Body of pancreas (tissue), 4 donors: ENCODE results near the gene EME1. TPM values are rescaled to one million over a fixed set of nuclear protein-coding genes. Genes with fewer than 3 reads are reported as not detected.
A peak's percentile ranks its signal among the peaks of the same experiment; 100 is the strongest.

Experiments
- ATAC-seq: fragments of 150-250 bp; one replicate; pipeline ENCODE4 v1.9.1; 2016
- DNase-seq, 4 donors: peaks; one replicate each; pipeline ENCODE4 v3.0.0-alpha.2; 2019
- H3K27ac ChIP-seq, 4 donors: fragments of 200-600 bp; sonication (generic); 1 replicate in 3 of 4; 2 replicates in 1 of 4; pipeline versions ENCODE4 v1.5.1 to v1.6.1; 2016 to 2019; ENCODE audit warnings: mild to moderate bottlenecking in 1 of 4, mixed read lengths in 1 of 4, moderate library complexity in 1 of 4
- H3K27me3 ChIP-seq, 2 donors: fragments of 200-600 bp; sonication (generic); one replicate each; pipeline ENCODE4 v1.6.0; 2016; ENCODE audit warnings: mild to moderate bottlenecking in 1 of 2
- H3K36me3 ChIP-seq, 2 donors: fragments of 200-600 bp; sonication (generic); replicated peaks in 1 of 2; 2 replicates each; pipeline ENCODE4 v1.5.1; 2016; ENCODE audit warnings: low read depth in 2 of 2; ENCODE audit not compliant: insufficient read depth in 1 of 2
- H3K4me1 ChIP-seq: fragments of 200-600 bp; sonication (generic); one replicate; pipeline ENCODE4 v1.6.0; 2016
- H3K4me3 ChIP-seq, 2 donors: fragments of 200-600 bp; sonication (generic); 1 replicate in 1 of 2; 2 replicates in 1 of 2; pipeline ENCODE4 v1.5.1; 2016 to 2019
- H3K9me3 ChIP-seq, 3 donors: fragments of 200-600 bp; sonication (generic); 1 replicate in 2 of 3; 2 replicates in 1 of 3; pipeline ENCODE4 v1.5.1; 2016
- POLR2A ChIP-seq, 3 donors: fragments of 450-650 bp; IDR thresholded peaks; one replicate each; pipeline ENCODE4 v1.6.1; 2016; ENCODE audit warnings: antibody characterized with exemption in 3 of 3, mild to moderate bottlenecking in 2 of 3
- WGBS, 2 donors: methylation state at CpG; one replicate each; pipeline ENCODE4 v1.1.5; 2017; 5-methylcytosine and 5-hydroxymethylcytosine counted together
- intact Hi-C: fragments of 100-400 bp; cut with DNase I; formaldehyde crosslinking; loops from one replicate; pipeline ENCODE4 v1.15.1; 2023
- total RNA-seq, 2 donors: library from RNA; depleted of rRNA; stranded (reverse); fragments of >200 nt; gene quantifications; one replicate each; pipeline ENCODE4 v1.1.0, GENCODE V29; 2016
- TF ChIP-seq, protein P1 (sequence below), 7 experiments: fragments of 450-650 bp in 4 of 7; fragments of 200-600 bp in 3 of 7; sonication (generic) in 3 of 7; IDR thresholded peaks; one replicate each; pipeline ENCODE4 v1.5.1; 2016 to 2019; ENCODE audit warnings: antibody characterized with exemption in 7 of 7

Gene EME1
- total RNA-seq, 2 donors from 2014 or later, result not detected

DNA sequence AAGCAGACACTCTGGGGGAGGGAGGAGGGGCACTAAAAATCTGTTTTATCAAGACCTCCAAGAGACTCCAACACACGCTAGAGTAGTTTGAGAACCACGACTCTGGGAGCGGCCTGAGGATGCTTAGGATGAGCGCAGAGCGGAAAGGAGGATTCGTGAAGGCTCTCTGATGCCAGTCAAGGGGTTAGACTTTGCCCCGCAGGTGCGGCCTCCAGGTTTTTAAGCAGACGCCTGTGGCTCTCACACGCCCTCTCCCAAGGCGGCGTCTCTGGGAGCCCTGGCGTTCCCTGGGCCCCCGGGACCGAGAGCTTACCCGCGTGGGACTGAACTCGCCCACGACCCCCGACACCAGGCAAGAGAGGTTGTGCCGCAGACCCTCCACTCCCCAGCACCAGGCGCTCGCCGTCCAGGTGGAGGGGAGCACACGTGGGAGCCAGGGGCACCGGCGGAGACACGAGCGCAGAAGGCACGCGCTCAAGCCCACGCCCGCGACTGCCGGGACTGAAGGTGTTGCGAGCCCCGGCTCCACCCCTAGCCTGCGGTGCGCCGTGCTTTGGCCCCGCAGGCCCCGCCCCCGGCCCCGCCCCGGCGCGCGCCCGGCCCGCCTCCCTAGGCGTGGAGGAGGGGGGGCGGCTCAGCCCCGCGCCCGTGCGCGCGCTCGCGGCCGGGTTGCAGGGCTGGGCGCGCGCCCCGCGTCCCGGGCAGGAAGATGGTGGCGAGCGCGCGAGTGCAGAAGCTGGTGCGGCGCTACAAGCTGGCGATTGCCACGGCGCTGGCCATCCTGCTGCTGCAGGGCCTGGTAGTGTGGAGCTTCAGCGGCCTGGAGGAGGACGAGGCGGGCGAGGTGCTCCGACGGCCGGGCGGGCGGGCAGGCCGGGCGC lies 27.4 kb upstream of the EME1 start, which contains the start of gene XYLT2:
Gene XYLT2, plus strand, starts transcription at position 695 of the 881 bp plus-strand sequence. Its CDS starts 15 bp downstream, at position 710.
- H3K36me3 ChIP-seq, result no peaks in the 10 kb centered on the region
- H3K4me1 ChIP-seq, result peaks cover 20% of the 10 kb centered on the region
- peak within 1 kb of the TSS; percentile 51 to 71 for H3K4me3 ChIP-seq
- TF ChIP-seq, protein P1, sequence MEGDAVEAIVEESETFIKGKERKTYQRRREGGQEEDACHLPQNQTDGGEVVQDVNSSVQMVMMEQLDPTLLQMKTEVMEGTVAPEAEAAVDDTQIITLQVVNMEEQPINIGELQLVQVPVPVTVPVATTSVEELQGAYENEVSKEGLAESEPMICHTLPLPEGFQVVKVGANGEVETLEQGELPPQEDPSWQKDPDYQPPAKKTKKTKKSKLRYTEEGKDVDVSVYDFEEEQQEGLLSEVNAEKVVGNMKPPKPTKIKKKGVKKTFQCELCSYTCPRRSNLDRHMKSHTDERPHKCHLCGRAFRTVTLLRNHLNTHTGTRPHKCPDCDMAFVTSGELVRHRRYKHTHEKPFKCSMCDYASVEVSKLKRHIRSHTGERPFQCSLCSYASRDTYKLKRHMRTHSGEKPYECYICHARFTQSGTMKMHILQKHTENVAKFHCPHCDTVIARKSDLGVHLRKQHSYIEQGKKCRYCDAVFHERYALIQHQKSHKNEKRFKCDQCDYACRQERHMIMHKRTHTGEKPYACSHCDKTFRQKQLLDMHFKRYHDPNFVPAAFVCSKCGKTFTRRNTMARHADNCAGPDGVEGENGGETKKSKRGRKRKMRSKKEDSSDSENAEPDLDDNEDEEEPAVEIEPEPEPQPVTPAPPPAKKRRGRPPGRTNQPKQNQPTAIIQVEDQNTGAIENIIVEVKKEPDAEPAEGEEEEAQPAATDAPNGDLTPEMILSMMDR (IDR thresholded peaks at IDR 0.05), result peak in 1 of 7 experiments; percentile 5
- peak; percentile 39 to 62 (median 57) for TF ChIP-seq POLR2A (IDR thresholded peaks at IDR 0.05)
- WGBS, 2 donors, result 0 to 2% methylated on average over 2 to 74 of the region's 87 CpGs
- DNase-seq (peak; percentile 88 to 95 (median 90)), ATAC-seq (peak; percentile 95)
- H3K27me3 ChIP-seq, result no peaks in the 10 kb centered on the region
- peak within 1 kb of the TSS; percentile 24 to 69 (median 47) for H3K27ac ChIP-seq
- intact Hi-C loops, result no loop called here
- H3K9me3 ChIP-seq, result no peaks in the 10 kb centered on the region

DNA sequence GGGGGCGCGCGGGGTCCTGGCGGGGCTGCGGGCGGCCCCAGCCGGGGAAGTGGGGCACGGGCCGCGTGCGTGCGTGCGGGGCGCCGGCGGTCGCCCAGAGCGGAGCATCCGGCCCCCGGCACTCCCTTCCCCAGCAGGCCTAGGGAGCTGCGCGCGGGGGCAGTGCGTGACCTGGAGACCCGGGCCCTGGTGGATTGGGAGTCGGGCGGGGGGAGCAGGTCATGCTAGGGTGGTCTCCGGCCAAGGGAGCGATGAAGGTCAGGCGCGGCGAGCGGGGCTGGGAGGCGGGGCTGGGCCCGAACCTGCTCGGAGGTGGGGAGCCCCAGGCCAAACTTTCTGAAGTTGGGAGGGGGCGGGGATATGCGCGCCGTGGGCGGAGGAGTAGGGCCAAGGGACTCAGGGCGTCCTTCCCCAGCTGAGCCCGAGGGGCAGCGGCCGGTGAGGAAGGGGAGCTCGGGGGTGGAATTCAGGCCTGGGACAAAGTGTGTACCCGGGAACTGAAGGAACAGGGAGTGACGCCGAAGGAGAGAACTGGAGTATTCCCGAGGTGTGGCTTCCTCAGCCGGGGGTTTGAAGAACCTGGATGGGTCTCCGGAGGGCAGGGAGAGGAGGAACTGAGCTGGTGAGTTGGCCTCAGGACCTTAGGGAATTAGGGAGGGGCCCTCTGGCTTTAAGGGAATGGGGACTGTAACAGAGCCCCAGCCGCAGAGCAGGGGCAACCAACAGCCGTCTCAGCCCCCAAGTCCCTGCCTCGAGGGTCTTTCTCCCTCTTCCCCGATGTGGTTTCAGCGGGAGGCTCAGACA lies 26.5 kb upstream of the EME1 start:
- intact Hi-C loops, result no loop called here
- Histone ChIP-seq H3K36me3 (no peaks in the 10 kb centered on the region), H3K4me3 (peak overlapping the region; percentile 51 to 71), H3K9me3 (no peaks in the 10 kb centered on the region), H3K27me3 (no peaks in the 10 kb centered on the region), H3K4me1 (peaks cover 20% of the 10 kb centered on the region), H3K27ac (peak overlapping the region; percentile 24 to 69 (median 30))
- 0 to 2% methylated on average over 24 to 56 of the region's 57 CpGs for WGBS, 2 donors
- DNase-seq (peak; percentile 40 to 56 (median 46)), ATAC-seq (peak; percentile 42)
- no peak for TF ChIP-seq POLR2A (IDR thresholded peaks at IDR 0.05)
- TF ChIP-seq, protein P1 (IDR thresholded peaks at IDR 0.05), result no peak

DNA sequence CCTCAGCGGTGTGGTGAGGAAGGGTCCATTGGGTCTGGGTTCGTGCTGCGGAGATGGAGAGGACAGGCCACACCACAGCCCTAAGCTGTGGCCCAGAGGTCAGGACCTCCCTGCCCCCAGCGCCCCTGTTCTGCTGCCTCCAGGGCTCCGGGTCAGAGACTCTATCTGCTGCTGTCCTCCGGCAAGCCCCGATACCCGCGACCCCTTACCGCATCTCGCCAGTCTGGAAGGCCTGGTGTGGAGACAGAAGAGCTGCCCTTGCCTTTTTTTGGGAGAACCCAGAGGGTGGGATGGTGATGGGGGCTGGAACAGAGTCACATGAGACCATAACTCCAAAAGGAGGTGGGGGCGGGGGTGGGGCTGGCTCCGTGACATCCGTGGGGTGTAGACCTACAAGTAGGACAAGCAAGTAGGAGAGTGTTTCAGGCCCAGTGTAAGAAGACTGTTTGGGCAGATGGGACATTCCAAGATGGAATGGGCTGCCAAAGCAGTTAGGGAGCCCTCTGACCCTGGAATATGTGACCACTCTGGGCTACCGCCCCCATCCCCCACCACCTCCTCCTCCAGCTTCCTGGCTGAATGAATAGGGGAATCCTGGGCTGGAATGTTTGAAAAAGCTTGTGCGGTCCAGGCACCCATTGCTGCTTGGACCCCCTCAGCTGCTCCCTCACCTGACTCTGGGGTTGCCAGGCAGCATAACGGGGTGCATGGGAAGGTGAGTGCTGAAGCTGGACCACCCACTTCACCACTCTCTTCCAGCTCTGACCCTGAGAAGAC lies 25.7 kb upstream of the EME1 start:
- H3K27ac ChIP-seq, result peak overlapping the region in 1 of 4 donors; percentile 28
- H3K4me3 ChIP-seq, result no peak overlapping the region
- no peaks in the 10 kb centered on the region for H3K36me3 ChIP-seq
- intact Hi-C loops, result no loop called here
- H3K4me1 ChIP-seq, result peaks cover 22% of the 10 kb centered on the region
- TF ChIP-seq, protein P1 (IDR thresholded peaks at IDR 0.05), result no peak
- no peak for TF ChIP-seq POLR2A (IDR thresholded peaks at IDR 0.05)
- no peak for DNase-seq
- H3K9me3 ChIP-seq, result no peaks in the 10 kb centered on the region
- 46 to 63% methylated on average over 6 to 16 of the region's 17 CpGs for WGBS, 2 donors
- H3K27me3 ChIP-seq, result no peaks in the 10 kb centered on the region
- no peak for ATAC-seq

DNA sequence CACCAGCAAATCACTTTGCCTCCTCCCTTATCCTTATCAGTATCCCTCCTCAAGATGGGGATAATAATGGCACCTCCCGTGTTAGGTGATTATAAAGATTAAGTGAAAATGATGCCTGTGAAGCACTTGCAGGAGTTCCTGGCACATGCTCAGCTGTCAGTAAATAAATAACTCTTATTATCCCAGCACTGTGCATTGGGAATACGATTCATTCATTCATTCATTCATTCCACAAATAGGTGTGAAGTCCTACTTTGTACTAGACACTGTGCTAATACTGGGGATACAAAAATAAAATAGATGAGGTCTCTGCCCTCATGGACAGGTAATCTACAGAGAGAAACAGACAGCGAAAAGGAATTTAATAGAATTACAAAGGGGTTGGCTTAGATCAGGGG lies 25.1 kb upstream of the EME1 start:
- Histone ChIP-seq H3K9me3 (no peaks in the 10 kb centered on the region), H3K27me3 (no peaks in the 10 kb centered on the region), H3K27ac (no peak overlapping the region), H3K4me3 (no peak overlapping the region), H3K4me1 (peaks cover 24% of the 10 kb centered on the region), H3K36me3 (no peaks in the 10 kb centered on the region)
- intact Hi-C loops, result no loop called here
- DNase-seq, result no peak
- no peak for ATAC-seq
- 37 to 55% methylated on average over 3 of the region's 3 CpGs for WGBS, 2 donors
- no peak for TF ChIP-seq POLR2A (IDR thresholded peaks at IDR 0.05)
- TF ChIP-seq, protein P1 (IDR thresholded peaks at IDR 0.05), result no peak
